ENCODE data around the gene TALDO1.

GRCh38 chr11:773425-773824 lies 26.2 kb downstream of the TALDO1 start:
- TF ChIP-seq, protein P1, sequence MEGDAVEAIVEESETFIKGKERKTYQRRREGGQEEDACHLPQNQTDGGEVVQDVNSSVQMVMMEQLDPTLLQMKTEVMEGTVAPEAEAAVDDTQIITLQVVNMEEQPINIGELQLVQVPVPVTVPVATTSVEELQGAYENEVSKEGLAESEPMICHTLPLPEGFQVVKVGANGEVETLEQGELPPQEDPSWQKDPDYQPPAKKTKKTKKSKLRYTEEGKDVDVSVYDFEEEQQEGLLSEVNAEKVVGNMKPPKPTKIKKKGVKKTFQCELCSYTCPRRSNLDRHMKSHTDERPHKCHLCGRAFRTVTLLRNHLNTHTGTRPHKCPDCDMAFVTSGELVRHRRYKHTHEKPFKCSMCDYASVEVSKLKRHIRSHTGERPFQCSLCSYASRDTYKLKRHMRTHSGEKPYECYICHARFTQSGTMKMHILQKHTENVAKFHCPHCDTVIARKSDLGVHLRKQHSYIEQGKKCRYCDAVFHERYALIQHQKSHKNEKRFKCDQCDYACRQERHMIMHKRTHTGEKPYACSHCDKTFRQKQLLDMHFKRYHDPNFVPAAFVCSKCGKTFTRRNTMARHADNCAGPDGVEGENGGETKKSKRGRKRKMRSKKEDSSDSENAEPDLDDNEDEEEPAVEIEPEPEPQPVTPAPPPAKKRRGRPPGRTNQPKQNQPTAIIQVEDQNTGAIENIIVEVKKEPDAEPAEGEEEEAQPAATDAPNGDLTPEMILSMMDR (IDR thresholded peaks at IDR 0.05): no peak
- no peak for TF ChIP-seq EZH2phosphoT487 (IDR thresholded peaks at IDR 0.05)
